Glutamatergic neuron (in vitro differentiated cells): ENCODE measurements around the gene APH1B. TPM values are rescaled to one million over a fixed set of nuclear protein-coding genes. Genes with fewer than 3 reads are reported as not detected.
"Not testable (repeated sequence)": the region's sequence is repeated elsewhere in the genome, so short reads cannot be mapped to it uniquely, and the experiment has no call there.

Experiments used
- DNase-seq: peaks from one replicate; pipeline ENCODE4 v3.0.0; 2022
- H3K27ac Mint-ChIP-seq: one replicate; pipeline ENCODE4 v1.8.0; 2020; ENCODE audit warnings: mild to moderate bottlenecking, mixed read lengths, inconsistent platforms; ENCODE audit not compliant: unreplicated experiment
- H3K27me3 Mint-ChIP-seq: one replicate; pipeline ENCODE4 v1.8.0; 2020; ENCODE audit warnings: mild to moderate bottlenecking, moderate library complexity, mixed read lengths, inconsistent platforms; ENCODE audit not compliant: unreplicated experiment
- H3K36me3 Mint-ChIP-seq: one replicate; pipeline ENCODE4 v1.8.0; 2020; ENCODE audit warnings: mild to moderate bottlenecking, mixed read lengths, inconsistent platforms; ENCODE audit not compliant: unreplicated experiment
- H3K4me1 Mint-ChIP-seq: one replicate; pipeline ENCODE4 v1.8.0; 2020; ENCODE audit warnings: mild to moderate bottlenecking, low read depth, mixed read lengths, inconsistent platforms; ENCODE audit not compliant: unreplicated experiment
- H3K4me3 Mint-ChIP-seq: one replicate; pipeline ENCODE4 v1.8.0; 2020; ENCODE audit warnings: mild to moderate bottlenecking, mixed read lengths, inconsistent platforms; ENCODE audit not compliant: unreplicated experiment
- H3K9me3 Mint-ChIP-seq: one replicate; pipeline ENCODE4 v1.8.0; 2020; ENCODE audit warnings: mild to moderate bottlenecking, moderate library complexity, mixed read lengths, inconsistent platforms; ENCODE audit not compliant: unreplicated experiment
- total RNA-seq: library from RNA; stranded (reverse); fragmentation: NEBNext Ultra II Directional; extraction: Animal tissue kit (Norgen Biotek cat#: 25700); gene quantifications from one replicate; pipeline ENCODE4 v1.2.1, GENCODE V29; 2021; ENCODE audit not compliant: unreplicated experiment
- TF ChIP-seq, protein P1 (sequence below): fragments of 200-600 bp; sonication (generic); IDR thresholded peaks from one replicate; pipeline ENCODE4 v1.5.0; 2021; ENCODE audit not compliant: partially characterized antibody, unreplicated experiment

Gene APH1B
- total RNA-seq, 1 donor from 2014 or later: 27.8 TPM

- Mint-ChIP-seq H3K9me3 (no peaks in the 10 kb centered on the region), H3K36me3 (no peaks in the 10 kb centered on the region), H3K27ac (no peak overlapping the region), H3K4me1 (peaks cover 7% of the 10 kb centered on the region), H3K27me3 (no peaks in the 10 kb centered on the region), H3K4me3 (no peak overlapping the region)
- TF ChIP-seq, protein P1, sequence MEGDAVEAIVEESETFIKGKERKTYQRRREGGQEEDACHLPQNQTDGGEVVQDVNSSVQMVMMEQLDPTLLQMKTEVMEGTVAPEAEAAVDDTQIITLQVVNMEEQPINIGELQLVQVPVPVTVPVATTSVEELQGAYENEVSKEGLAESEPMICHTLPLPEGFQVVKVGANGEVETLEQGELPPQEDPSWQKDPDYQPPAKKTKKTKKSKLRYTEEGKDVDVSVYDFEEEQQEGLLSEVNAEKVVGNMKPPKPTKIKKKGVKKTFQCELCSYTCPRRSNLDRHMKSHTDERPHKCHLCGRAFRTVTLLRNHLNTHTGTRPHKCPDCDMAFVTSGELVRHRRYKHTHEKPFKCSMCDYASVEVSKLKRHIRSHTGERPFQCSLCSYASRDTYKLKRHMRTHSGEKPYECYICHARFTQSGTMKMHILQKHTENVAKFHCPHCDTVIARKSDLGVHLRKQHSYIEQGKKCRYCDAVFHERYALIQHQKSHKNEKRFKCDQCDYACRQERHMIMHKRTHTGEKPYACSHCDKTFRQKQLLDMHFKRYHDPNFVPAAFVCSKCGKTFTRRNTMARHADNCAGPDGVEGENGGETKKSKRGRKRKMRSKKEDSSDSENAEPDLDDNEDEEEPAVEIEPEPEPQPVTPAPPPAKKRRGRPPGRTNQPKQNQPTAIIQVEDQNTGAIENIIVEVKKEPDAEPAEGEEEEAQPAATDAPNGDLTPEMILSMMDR: no peak
- DNase-seq: no peak
Measured at GRCh38 chr15:63340878-63341277, 63.5 kb downstream of the APH1B start.

DNA sequence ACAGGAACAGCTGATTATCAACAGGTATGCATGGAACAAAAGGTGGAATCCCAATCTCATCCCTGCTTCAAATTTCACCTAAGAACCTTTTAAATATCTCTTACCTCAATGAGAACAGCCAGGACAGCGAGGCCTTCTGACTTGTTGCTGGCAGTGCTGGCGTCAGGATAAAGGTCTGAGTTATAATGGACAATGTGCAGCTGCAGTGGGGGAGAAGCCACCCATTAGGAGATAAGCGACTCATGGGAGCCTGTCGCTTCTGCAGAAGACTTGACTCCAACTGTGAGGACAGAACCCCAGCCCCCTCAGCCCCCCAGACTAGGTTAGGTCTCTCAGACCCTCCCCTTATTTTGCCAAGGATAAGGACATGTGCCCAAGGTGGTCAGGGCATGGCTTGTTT, 64.5 kb downstream of the APH1B start:
- H3K4me1 Mint-ChIP-seq: peaks cover 7% of the 10 kb centered on the region
- TF ChIP-seq, protein P1: no peak
- H3K4me3 Mint-ChIP-seq: no peak overlapping the region
- H3K27ac Mint-ChIP-seq: no peak overlapping the region
- H3K36me3 Mint-ChIP-seq: no peaks in the 10 kb centered on the region
- no peak for DNase-seq
- peaks cover 2% of the 10 kb centered on the region for H3K27me3 Mint-ChIP-seq
- H3K9me3 Mint-ChIP-seq: peaks cover 2% of the 10 kb centered on the region

GRCh38 chr15:63342996-63343562, 65.7 kb downstream of the APH1B start:
- not testable (repeated sequence) for H3K4me3 Mint-ChIP-seq, H3K27ac Mint-ChIP-seq, H3K9me3 Mint-ChIP-seq, DNase-seq, H3K4me1 Mint-ChIP-seq, H3K27me3 Mint-ChIP-seq, H3K36me3 Mint-ChIP-seq

DNA sequence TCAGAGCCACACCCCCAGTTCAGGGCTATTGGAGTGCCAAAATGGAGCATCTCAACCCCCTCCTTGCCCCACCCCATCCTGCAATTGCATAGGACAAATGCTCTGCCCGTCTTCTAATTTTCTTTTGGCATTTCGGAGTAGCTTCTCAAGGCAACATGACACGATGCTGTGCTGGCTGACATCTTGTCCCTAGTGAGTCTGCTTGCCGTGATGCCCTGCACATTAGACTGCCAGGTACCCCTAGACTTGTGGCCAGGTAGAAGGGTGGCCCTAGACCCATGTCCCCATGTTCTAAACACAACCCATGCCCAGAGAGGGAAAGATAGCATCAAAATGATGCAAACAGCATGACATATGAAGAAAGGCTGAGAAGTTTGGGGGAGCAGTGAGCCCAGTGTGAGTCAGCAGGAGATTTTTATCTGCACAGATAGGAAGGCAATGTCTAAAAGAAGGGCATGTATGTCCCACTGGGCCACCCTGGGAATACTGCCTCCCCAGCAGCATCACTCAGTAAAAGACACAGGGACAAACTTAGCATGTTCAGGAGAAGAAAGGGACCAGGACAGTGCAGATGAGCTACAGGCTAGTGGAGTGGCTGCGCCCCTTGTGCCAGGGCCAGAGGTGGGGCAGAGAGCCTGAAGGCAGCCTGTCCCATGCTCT, 67.5 kb downstream of the APH1B start:
- no peak overlapping the region for H3K4me3 Mint-ChIP-seq
- TF ChIP-seq, protein P1: no peak
- no peaks in the 10 kb centered on the region for H3K4me1 Mint-ChIP-seq
- H3K27ac Mint-ChIP-seq: no peak overlapping the region
- peaks cover 2% of the 10 kb centered on the region for H3K9me3 Mint-ChIP-seq
- H3K27me3 Mint-ChIP-seq: peaks cover 3% of the 10 kb centered on the region
- H3K36me3 Mint-ChIP-seq: no peaks in the 10 kb centered on the region
- no peak for DNase-seq

GRCh38 chr15:63345391-63345752, 68.0 kb downstream of the APH1B start:
- no peak for DNase-seq
- Mint-ChIP-seq H3K27me3 (peaks cover 3% of the 10 kb centered on the region), H3K4me1 (no peaks in the 10 kb centered on the region), H3K36me3 (no peaks in the 10 kb centered on the region), H3K4me3 (no peak overlapping the region), H3K27ac (no peak overlapping the region), H3K9me3 (peaks cover 2% of the 10 kb centered on the region)
- TF ChIP-seq, protein P1: no peak
